Measurements from ENCODE around the gene IDH2.

Gene IDH2

GRCh38 chr15:90099072-90099867, 3.0 kb downstream of the IDH2 start:
- no peaks in the 10 kb centered on the region for H3K27me3 ChIP-seq
- H3K36me3 ChIP-seq: no peaks in the 10 kb centered on the region
- TF ChIP-seq CTCF (IDR thresholded peaks at IDR 0.05; ENCODE audit: low read depth, low read length): no peak
- H3K4me3 ChIP-seq (ENCODE audit: low read depth, low read length): no peak overlapping the region
- DNase-seq: no peak
- H3K4me1 ChIP-seq: peaks cover 2% of the 10 kb centered on the region; the same call in 1 of the 2 replicates
- no peaks in the 10 kb centered on the region for H3K9me3 ChIP-seq

GRCh38 chr15:90097475-90097874, 4.8 kb downstream of the IDH2 start:
- DNase-seq: no peak
- no peak for TF ChIP-seq CTCF (IDR thresholded peaks at IDR 0.05; ENCODE audit: low read depth, low read length)
- Histone ChIP-seq H3K27me3 (no peaks in the 10 kb centered on the region), H3K4me1 (peaks cover 2% of the 10 kb centered on the region; the same call in 1 of the 2 replicates), H3K36me3 (no peaks in the 10 kb centered on the region), H3K9me3 (no peaks in the 10 kb centered on the region), H3K4me3 (ENCODE audit: low read depth, low read length) (no peak overlapping the region)

- H3K4me3 ChIP-seq (ENCODE audit: low read depth, low read length): no peak overlapping the region
Measured at GRCh38 chr15:90095521-90095959, 6.7 kb downstream of the IDH2 start.

GRCh38 chr15:90091156-90091931, 10.9 kb downstream of the IDH2 start:
- peaks cover 9% of the 10 kb centered on the region; the same call in 1 of the 2 replicates for H3K4me1 ChIP-seq
- no peaks in the 10 kb centered on the region for H3K9me3 ChIP-seq
- no peak overlapping the region for H3K4me3 ChIP-seq (ENCODE audit: low read depth, low read length)
- peaks cover 12% of the 10 kb centered on the region for H3K36me3 ChIP-seq
- DNase-seq: no peak
- H3K27me3 ChIP-seq: no peaks in the 10 kb centered on the region
- TF ChIP-seq CTCF (IDR thresholded peaks at IDR 0.05; ENCODE audit: low read depth, low read length): no peak

More at GRCh38 chr15:90095521-90095959, 6.7 kb downstream of the IDH2 start:
- H3K27me3 ChIP-seq: no peaks in the 10 kb centered on the region
- 0 out of 2 replicates have a peak, but pooled peaks cover 2% of the 10 kb centered on the region for H3K4me1 ChIP-seq
- H3K36me3 ChIP-seq: no peaks in the 10 kb centered on the region; the same call in 1 of the 2 replicates
- no peak for DNase-seq
- no peak for TF ChIP-seq CTCF (IDR thresholded peaks at IDR 0.05; ENCODE audit: low read depth, low read length)
- H3K9me3 ChIP-seq: no peaks in the 10 kb centered on the region

GRCh38 chr15:90090226-90090848, 11.9 kb downstream of the IDH2 start:
- Histone ChIP-seq H3K27me3 (no peaks in the 10 kb centered on the region), H3K4me3 (ENCODE audit: low read depth, low read length) (no peak overlapping the region), H3K9me3 (no peaks in the 10 kb centered on the region), H3K36me3 (peaks cover 15% of the 10 kb centered on the region), H3K4me1 (peaks cover 6% of the 10 kb centered on the region; the same call in 1 of the 2 replicates)
- DNase-seq: no peak
- no peak for TF ChIP-seq CTCF (IDR thresholded peaks at IDR 0.05; ENCODE audit: low read depth, low read length)

All from BE2C (cell line).